HepG2 (cell line): ENCODE data around the gene THRB. TPM values are rescaled to one million over a fixed set of nuclear protein-coding genes. Genes with fewer than 3 reads are reported as not detected.

Experiments
- ARNT2 ChIP-seq: sonication (generic); formaldehyde crosslinking; IDR thresholded peaks from 2 replicates; pipeline ENCODE4 v1.8.0; 2022; ENCODE audit warnings: mild to moderate bottlenecking, low read depth, missing genetic modification reagents, moderate library complexity
- FOXA3 ChIP-seq: IDR thresholded peaks from 2 replicates; pipeline ENCODE4 v1.6.1; 2016; ENCODE audit warnings: missing genetic modification reagents, missing compliant biosample characterization
- FOXK1 ChIP-seq: sonication (generic); formaldehyde crosslinking; IDR thresholded peaks from 2 replicates; pipeline ENCODE4 v1.4.0; 2020; ENCODE audit warnings: low read depth, missing genetic modification reagents, borderline replicate concordance
- GPBP1L1 ChIP-seq: sonication (generic); formaldehyde crosslinking; IDR thresholded peaks from 2 replicates; pipeline ENCODE4 v1.5.0; 2020; ENCODE audit warnings: mild to moderate bottlenecking, missing genetic modification reagents
- HNRNPK ChIP-seq: fragments of 200-400 bp; formaldehyde crosslinking; IDR thresholded peaks from 2 replicates; pipeline ENCODE4 v1.6.1; 2018; ENCODE audit warnings: low read length, low read depth, moderate library complexity, mild to moderate bottlenecking; ENCODE audit not compliant: poor library complexity, severe bottlenecking
- MEIS1 ChIP-seq: sonication (generic); formaldehyde crosslinking; IDR thresholded peaks from 2 replicates; pipeline ENCODE4 v1.9.0; 2021; ENCODE audit warnings: mild to moderate bottlenecking, missing genetic modification reagents, moderate library complexity, borderline replicate concordance
- SNRNP70 ChIP-seq: fragments of 200-400 bp; formaldehyde crosslinking; IDR thresholded peaks from 2 replicates; pipeline ENCODE4 v1.6.1; 2017; ENCODE audit warnings: mild to moderate bottlenecking, low read depth, low read length, moderate library complexity
- THAP8 ChIP-seq: sonication (generic); formaldehyde crosslinking; IDR thresholded peaks from 2 replicates; pipeline ENCODE4 v1.5.1; 2020; ENCODE audit warnings: missing genetic modification reagents, mild to moderate bottlenecking, borderline replicate concordance
- U2AF1 ChIP-seq: fragments of 200-400 bp; formaldehyde crosslinking; optimal IDR thresholded peaks from 2 replicates; pipeline ENCODE3; 2017; ENCODE audit warnings: mild to moderate bottlenecking, low read depth, low read length
- ZFP62 ChIP-seq: sonication (generic); formaldehyde crosslinking; IDR thresholded peaks from 2 replicates; pipeline ENCODE4 v1.4.0; 2020; ENCODE audit warnings: missing genetic modification reagents
- ZNF570 ChIP-seq: sonication (generic); formaldehyde crosslinking; IDR thresholded peaks from 2 replicates; pipeline ENCODE4 v1.4.0; 2020; ENCODE audit warnings: mild to moderate bottlenecking, missing genetic modification reagents, borderline replicate concordance
- ZNF766 ChIP-seq: sonication (generic); formaldehyde crosslinking; IDR thresholded peaks from 2 replicates; pipeline ENCODE4 v1.5.0; 2020; ENCODE audit warnings: missing genetic modification reagents, borderline replicate concordance
- polyA plus RNA-seq, 8 experiments: library from polyadenylated mRNA; depleted of rRNA in 3 of 8; stranded (reverse) in 7 of 8; unstranded in 1 of 8; fragments of >200 nt; fragmentation: Illumina TruSeq in 4 of 8; extraction: Trizol in 4 of 8; gene quantifications; 2 replicates each; pipeline versions ENCODE4 v1.2.1 to v1.2.3, GENCODE V29; 2011 to 2016; ENCODE audit warnings: low read depth in 4 of 8, missing spikeins in 1 of 8, mixed read lengths in 1 of 8; ENCODE audit not compliant: insufficient read depth in 1 of 8
- total RNA-seq, 5 experiments: library from RNA; depleted of rRNA; stranded (reverse); fragments of >200 nt; fragmentation: Illumina TruSeq; extraction: Trizol; gene quantifications; 2 replicates each; pipeline ENCODE4 v1.2.3, GENCODE V29; 2016; ENCODE audit warnings: low read depth in 1 of 5
- TF ChIP-seq, protein P1 (sequence below): sonication (generic); formaldehyde crosslinking; IDR thresholded peaks from 2 replicates; pipeline ENCODE4 v1.4.0; 2020; ENCODE audit warnings: missing genetic modification reagents, borderline replicate concordance
- TF ChIP-seq, protein P2 (sequence below): sonication (generic); formaldehyde crosslinking; IDR thresholded peaks from 2 replicates; pipeline ENCODE4 v1.5.0; 2020; ENCODE audit warnings: missing genetic modification reagents, mild to moderate bottlenecking, borderline replicate concordance
- TF ChIP-seq, protein P3 (sequence below): sonication (generic); formaldehyde crosslinking; conservative IDR thresholded peaks from 2 replicates; pipeline ENCODE4 v1.8.0; 2022; ENCODE audit warnings: missing genetic modification reagents
- TF ChIP-seq, protein P4 (sequence below): sonication (generic); formaldehyde crosslinking; IDR thresholded peaks from 2 replicates; pipeline ENCODE4 v1.5.0; 2020; ENCODE audit warnings: mild to moderate bottlenecking, missing genetic modification reagents

THRB gene
- total and polyA plus RNA-seq, 2 of the 13 experiments (the other 11 are each of a cell fraction or from before 2014, with no cell fraction given), result 4.7 to 22.7 TPM

- TF ChIP-seq, protein P1, sequence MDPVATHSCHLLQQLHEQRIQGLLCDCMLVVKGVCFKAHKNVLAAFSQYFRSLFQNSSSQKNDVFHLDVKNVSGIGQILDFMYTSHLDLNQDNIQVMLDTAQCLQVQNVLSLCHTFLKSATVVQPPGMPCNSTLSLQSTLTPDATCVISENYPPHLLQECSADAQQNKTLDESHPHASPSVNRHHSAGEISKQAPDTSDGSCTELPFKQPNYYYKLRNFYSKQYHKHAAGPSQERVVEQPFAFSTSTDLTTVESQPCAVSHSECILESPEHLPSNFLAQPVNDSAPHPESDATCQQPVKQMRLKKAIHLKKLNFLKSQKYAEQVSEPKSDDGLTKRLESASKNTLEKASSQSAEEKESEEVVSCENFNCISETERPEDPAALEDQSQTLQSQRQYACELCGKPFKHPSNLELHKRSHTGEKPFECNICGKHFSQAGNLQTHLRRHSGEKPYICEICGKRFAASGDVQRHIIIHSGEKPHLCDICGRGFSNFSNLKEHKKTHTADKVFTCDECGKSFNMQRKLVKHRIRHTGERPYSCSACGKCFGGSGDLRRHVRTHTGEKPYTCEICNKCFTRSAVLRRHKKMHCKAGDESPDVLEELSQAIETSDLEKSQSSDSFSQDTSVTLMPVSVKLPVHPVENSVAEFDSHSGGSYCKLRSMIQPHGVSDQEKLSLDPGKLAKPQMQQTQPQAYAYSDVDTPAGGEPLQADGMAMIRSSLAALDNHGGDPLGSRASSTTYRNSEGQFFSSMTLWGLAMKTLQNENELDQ (CRISPR knock-in tag), result no peak
- TF ChIP-seq GPBP1L1 (CRISPR knock-in tag) (no peak), SNRNP70 (no peak), ZNF570 (CRISPR knock-in tag) (no peak), U2AF1 (no peak), FOXK1 (CRISPR knock-in tag) (peak; percentile 80; the same call in 1 of the 2 replicates), ZFP62 (CRISPR knock-in tag) (no peak), MEIS1 (CRISPR knock-in tag) (no peak), ZNF766 (CRISPR knock-in tag) (no peak), ARNT2 (no peak), HNRNPK (no peak), FOXA3 (CRISPR knock-in tag) (peak; percentile 92), THAP8 (CRISPR knock-in tag) (no peak)
- TF ChIP-seq, protein P2, sequence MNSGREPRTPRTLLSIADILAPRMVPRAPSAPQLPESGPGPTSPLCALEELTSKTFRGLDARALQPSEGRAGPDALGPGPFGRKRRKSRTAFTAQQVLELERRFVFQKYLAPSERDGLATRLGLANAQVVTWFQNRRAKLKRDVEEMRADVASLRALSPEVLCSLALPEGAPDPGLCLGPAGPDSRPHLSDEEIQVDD, result no peak
- TF ChIP-seq, protein P3, sequence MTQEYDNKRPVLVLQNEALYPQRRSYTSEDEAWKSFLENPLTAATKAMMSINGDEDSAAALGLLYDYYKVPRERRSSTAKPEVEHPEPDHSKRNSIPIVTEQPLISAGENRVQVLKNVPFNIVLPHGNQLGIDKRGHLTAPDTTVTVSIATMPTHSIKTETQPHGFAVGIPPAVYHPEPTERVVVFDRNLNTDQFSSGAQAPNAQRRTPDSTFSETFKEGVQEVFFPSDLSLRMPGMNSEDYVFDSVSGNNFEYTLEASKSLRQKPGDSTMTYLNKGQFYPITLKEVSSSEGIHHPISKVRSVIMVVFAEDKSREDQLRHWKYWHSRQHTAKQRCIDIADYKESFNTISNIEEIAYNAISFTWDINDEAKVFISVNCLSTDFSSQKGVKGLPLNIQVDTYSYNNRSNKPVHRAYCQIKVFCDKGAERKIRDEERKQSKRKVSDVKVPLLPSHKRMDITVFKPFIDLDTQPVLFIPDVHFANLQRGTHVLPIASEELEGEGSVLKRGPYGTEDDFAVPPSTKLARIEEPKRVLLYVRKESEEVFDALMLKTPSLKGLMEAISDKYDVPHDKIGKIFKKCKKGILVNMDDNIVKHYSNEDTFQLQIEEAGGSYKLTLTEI, result no peak
- TF ChIP-seq, protein P4, sequence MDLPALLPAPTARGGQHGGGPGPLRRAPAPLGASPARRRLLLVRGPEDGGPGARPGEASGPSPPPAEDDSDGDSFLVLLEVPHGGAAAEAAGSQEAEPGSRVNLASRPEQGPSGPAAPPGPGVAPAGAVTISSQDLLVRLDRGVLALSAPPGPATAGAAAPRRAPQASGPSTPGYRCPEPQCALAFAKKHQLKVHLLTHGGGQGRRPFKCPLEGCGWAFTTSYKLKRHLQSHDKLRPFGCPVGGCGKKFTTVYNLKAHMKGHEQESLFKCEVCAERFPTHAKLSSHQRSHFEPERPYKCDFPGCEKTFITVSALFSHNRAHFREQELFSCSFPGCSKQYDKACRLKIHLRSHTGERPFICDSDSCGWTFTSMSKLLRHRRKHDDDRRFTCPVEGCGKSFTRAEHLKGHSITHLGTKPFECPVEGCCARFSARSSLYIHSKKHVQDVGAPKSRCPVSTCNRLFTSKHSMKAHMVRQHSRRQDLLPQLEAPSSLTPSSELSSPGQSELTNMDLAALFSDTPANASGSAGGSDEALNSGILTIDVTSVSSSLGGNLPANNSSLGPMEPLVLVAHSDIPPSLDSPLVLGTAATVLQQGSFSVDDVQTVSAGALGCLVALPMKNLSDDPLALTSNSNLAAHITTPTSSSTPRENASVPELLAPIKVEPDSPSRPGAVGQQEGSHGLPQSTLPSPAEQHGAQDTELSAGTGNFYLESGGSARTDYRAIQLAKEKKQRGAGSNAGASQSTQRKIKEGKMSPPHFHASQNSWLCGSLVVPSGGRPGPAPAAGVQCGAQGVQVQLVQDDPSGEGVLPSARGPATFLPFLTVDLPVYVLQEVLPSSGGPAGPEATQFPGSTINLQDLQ, result no peak
These were observed 43.1 kb downstream of the THRB start (continued) for GRCh38 chr3:24451461-24452099.
